Epidermal melanocyte (primary cell): Measurements from ENCODE around the gene LCNL1.
A peak's percentile ranks its signal among the peaks of the same experiment; 100 is the strongest.
"Not testable (repeated sequence)": the region's sequence is repeated elsewhere in the genome, so short reads cannot be mapped to it uniquely, and the experiment has no call there.

Experiments used
- DNase-seq: peaks from one replicate; pipeline ENCODE4 v3.0.0; 2011; ENCODE audit warnings: low spot score; ENCODE audit not compliant: insufficient read length

The LCNL1 gene

GRCh38 chr9:137022662-137023008 lies 39.8 kb downstream of the LCNL1 start:
- no peak for DNase-seq

- no peak for DNase-seq
Measured at GRCh38 chr9:137023157-137023556, 40.4 kb downstream of the LCNL1 start.

- no peak for DNase-seq
Measured at GRCh38 chr9:137023583-137023991, 40.8 kb downstream of the LCNL1 start.

GRCh38 chr9:137025517-137025966 lies 42.7 kb downstream of the LCNL1 start:
- no peak for DNase-seq

GRCh38 chr9:137026384-137026783 lies 43.6 kb downstream of the LCNL1 start:
- DNase-seq, result no peak

- DNase-seq, result no peak
Measured at GRCh38 chr9:137026828-137027227, 44.0 kb downstream of the LCNL1 start.

GRCh38 chr9:137027369-137028262 lies 44.8 kb downstream of the LCNL1 start, which contains the start of gene ABCA2:
Gene ABCA2 (minus strand): TSS chr9:137028237. CDS start chr9:137028140, 97 bp downstream.
- DNase-seq, result no peak

- no peak for DNase-seq
Measured at GRCh38 chr9:137028263-137029057, 45.7 kb downstream of the LCNL1 start.

- DNase-seq, result no peak
Measured at GRCh38 chr9:137029058-137029936, 46.5 kb downstream of the LCNL1 start.

GRCh38 chr9:137030006-137030405 lies 47.2 kb downstream of the LCNL1 start:
- no peak for DNase-seq

GRCh38 chr9:137030538-137031527 lies 48.0 kb downstream of the LCNL1 start:
- no peak for DNase-seq

- DNase-seq, result no peak
Measured at GRCh38 chr9:137031904-137032640, 49.3 kb downstream of the LCNL1 start, which contains the start of gene FUT7. Gene FUT7 (minus strand): TSS chr9:137032088. CDS start chr9:137031991, 97 bp downstream.

- no peak for DNase-seq
Measured at GRCh38 chr9:137032858-137033257, 50.1 kb downstream of the LCNL1 start.

GRCh38 chr9:137033481-137033880 lies 50.7 kb downstream of the LCNL1 start:
- DNase-seq, result not testable (repeated sequence)

- no peak for DNase-seq
Measured at GRCh38 chr9:137034039-137034708, 51.4 kb downstream of the LCNL1 start.

- peak; percentile 97 for DNase-seq
Measured at GRCh38 chr9:137034709-137035506, 52.1 kb downstream of the LCNL1 start.
